H9 (cell line): ENCODE data around the gene NEMP1. TPM values are rescaled to one million over a fixed set of nuclear protein-coding genes. Genes with fewer than 3 reads are reported as not detected.

Source experiments
- DNase-seq: peaks from one replicate; pipeline ENCODE4 v3.0.0-alpha.2; 2017
- H2AFZ ChIP-seq: one replicate; pipeline ENCODE4 v1.6.1; 2013; ENCODE audit warnings: mild to moderate bottlenecking, low read length, control low read depth, moderate library complexity
- H2AK5ac ChIP-seq: 2 replicates; pipeline ENCODE4 v1.6.1; 2013; ENCODE audit warnings: low read length, control low read depth, mixed read lengths; ENCODE audit not compliant: insufficient read length
- H2BK120ac ChIP-seq: one replicate; pipeline ENCODE4 v1.6.1; 2013; ENCODE audit warnings: low read depth, mild to moderate bottlenecking, low read length, control low read depth, inconsistent platforms; ENCODE audit not compliant: poor library complexity, severe bottlenecking
- H2BK12ac ChIP-seq: 2 replicates; pipeline ENCODE4 v1.6.1; 2013; ENCODE audit warnings: low read length, control low read depth, mixed read lengths, low read depth; ENCODE audit not compliant: insufficient read length
- H2BK15ac ChIP-seq: 2 replicates; pipeline ENCODE4 v1.6.1; 2013; ENCODE audit warnings: low read depth, low read length, control low read depth
- H2BK20ac ChIP-seq: one replicate; pipeline ENCODE4 v1.6.1; 2013; ENCODE audit warnings: low read depth, mild to moderate bottlenecking, low read length, control low read depth, inconsistent platforms; ENCODE audit not compliant: poor library complexity, severe bottlenecking
- H2BK5ac ChIP-seq: 2 replicates; pipeline ENCODE4 v1.6.1; 2013; ENCODE audit warnings: low read length, control low read depth, mixed read lengths; ENCODE audit not compliant: insufficient read length
- H3K14ac ChIP-seq: 2 replicates; pipeline ENCODE4 v1.6.1; 2013; ENCODE audit warnings: low read length, control low read depth; ENCODE audit not compliant: insufficient read depth
- H3K18ac ChIP-seq: 2 replicates; pipeline ENCODE4 v1.6.1; 2013; ENCODE audit warnings: low read depth, mild to moderate bottlenecking, mixed read lengths, low read length, control low read depth; ENCODE audit not compliant: insufficient read length
- H3K23ac ChIP-seq: 2 replicates; pipeline ENCODE4 v1.6.1; 2013; ENCODE audit warnings: low read length, control low read depth, mixed read lengths, low read depth; ENCODE audit not compliant: insufficient read length
- H3K23me2 ChIP-seq: 2 replicates; pipeline ENCODE4 v1.6.1; 2013; ENCODE audit warnings: low read depth, mild to moderate bottlenecking, mixed read lengths, low read length, control low read depth; ENCODE audit not compliant: insufficient read length, poor library complexity, severe bottlenecking
- H3K27ac ChIP-seq: 2 replicates; pipeline ENCODE4 v1.5.1; 2013; ENCODE audit warnings: low read length, control low read depth, mixed read lengths, low read depth; ENCODE audit not compliant: insufficient read length
- H3K27me3 ChIP-seq: 2 replicates; pipeline ENCODE4 v1.6.1; 2013; ENCODE audit warnings: low read length, control low read depth, inconsistent platforms; ENCODE audit not compliant: insufficient read depth
- H3K4ac ChIP-seq: 2 replicates; pipeline ENCODE4 v1.6.1; 2013; ENCODE audit warnings: low read depth, mild to moderate bottlenecking, control low read depth, inconsistent platforms, low read length, moderate library complexity
- H3K4me1 ChIP-seq: 2 replicates; pipeline ENCODE4 v1.6.1; 2013; ENCODE audit warnings: low read length, control low read depth, inconsistent platforms; ENCODE audit not compliant: insufficient read depth
- H3K4me2 ChIP-seq: 2 replicates; pipeline ENCODE4 v1.6.1; 2013; ENCODE audit warnings: low read length, control low read depth, mixed read lengths; ENCODE audit not compliant: insufficient read length, insufficient read depth
- H3K56ac ChIP-seq: 2 replicates; pipeline ENCODE4 v1.6.1; 2013; ENCODE audit warnings: low read depth, mild to moderate bottlenecking, mixed read lengths, low read length, control low read depth; ENCODE audit not compliant: insufficient read length
- H3K79me1 ChIP-seq: 2 replicates; pipeline ENCODE4 v1.6.1; 2013; ENCODE audit warnings: low read depth, mild to moderate bottlenecking, moderate library complexity, low read length, control low read depth, inconsistent platforms; ENCODE audit not compliant: insufficient read depth, poor library complexity, severe bottlenecking
- H3K79me2 ChIP-seq: 2 replicates; pipeline ENCODE4 v1.6.1; 2013; ENCODE audit warnings: low read length, control low read depth, inconsistent platforms; ENCODE audit not compliant: insufficient read depth
- H3K9ac ChIP-seq: 2 replicates; pipeline ENCODE4 v1.6.1; 2013; ENCODE audit warnings: low read length, control low read depth, mixed read lengths; ENCODE audit not compliant: insufficient read length; ENCODE audit errors: extremely low read depth
- H3K9me3 ChIP-seq: one replicate; pipeline ENCODE4 v1.6.1; 2013; ENCODE audit warnings: low read depth, low read length, inconsistent platforms; ENCODE audit not compliant: control insufficient read depth
- H3T11ph ChIP-seq: one replicate; pipeline ENCODE4 v1.6.1; 2013; ENCODE audit warnings: mild to moderate bottlenecking, low read length, control low read depth, inconsistent platforms
- H4K20me1 ChIP-seq: one replicate; pipeline ENCODE4 v1.6.1; 2013; ENCODE audit not compliant: control insufficient read depth, insufficient read length, insufficient read depth
- H4K5ac ChIP-seq: 2 replicates; pipeline ENCODE4 v1.6.1; 2013; ENCODE audit warnings: low read depth, mild to moderate bottlenecking, mixed read lengths, low read length, control low read depth; ENCODE audit not compliant: insufficient read length
- H4K8ac ChIP-seq: replicated peaks from 2 replicates; pipeline ENCODE4 v1.6.1; 2013; ENCODE audit warnings: low read length, control low read depth, mixed read lengths, low read depth; ENCODE audit not compliant: insufficient read length
- H4K91ac ChIP-seq: 2 replicates; pipeline ENCODE4 v1.6.1; 2013; ENCODE audit warnings: low read depth, mild to moderate bottlenecking, moderate library complexity, mixed read lengths, low read length, control low read depth; ENCODE audit not compliant: insufficient read length
- H3K27ac Mint-ChIP-seq, 3 experiments: 2 replicates in 2 of 3; 3 replicates in 1 of 3; pipeline ENCODE4 v1.8.0; 2020 to 2021; ENCODE audit warnings: mixed read lengths in 3 of 3, mild to moderate bottlenecking in 1 of 3, moderate library complexity in 1 of 3
- H3K27me3 Mint-ChIP-seq: 2 replicates; pipeline ENCODE4 v1.8.0; 2021; ENCODE audit warnings: low read depth, mild to moderate bottlenecking, moderate library complexity, mixed read lengths
- H3K36me3 Mint-ChIP-seq, 3 experiments: 2 replicates in 2 of 3; 3 replicates in 1 of 3; pipeline ENCODE4 v1.8.0; 2020 to 2021; ENCODE audit warnings: low read depth in 3 of 3, mixed read lengths in 3 of 3; ENCODE audit not compliant: insufficient read depth in 1 of 3
- H3K4me1 Mint-ChIP-seq, 2 experiments: 2 replicates each; pipeline ENCODE4 v1.8.0; 2020; ENCODE audit warnings: mixed read lengths in 2 of 2
- H3K4me3 Mint-ChIP-seq, 2 experiments: 2 replicates in 1 of 2; 3 replicates in 1 of 2; pipeline ENCODE4 v1.8.0; 2020 to 2021; ENCODE audit warnings: mild to moderate bottlenecking in 2 of 2, mixed read lengths in 2 of 2, moderate library complexity in 1 of 2
- H3K9me3 Mint-ChIP-seq, 2 experiments: 2 replicates in 1 of 2; 3 replicates in 1 of 2; pipeline ENCODE4 v1.8.0; 2020; ENCODE audit warnings: mild to moderate bottlenecking in 2 of 2, mixed read lengths in 2 of 2, moderate library complexity in 1 of 2
- CTCF ChIP-seq: fragments of 200-600 bp; sonication (generic); conservative IDR thresholded peaks from 3 replicates; pipeline ENCODE4 v1.8.0; 2021; ENCODE audit warnings: antibody characterized with exemption, mild to moderate bottlenecking
- WGBS: extraction: QIAGEN DNeasy Blood & Tissue Kit; methylation state at CpG from one replicate; pipeline ENCODE4 v1.1.7; 2013; ENCODE audit warnings: missing lambda C conversion rate, low lambda C conversion rate, mixed read lengths; ENCODE audit not compliant: insufficient read length; ENCODE audit errors: extremely low coverage; 5-methylcytosine and 5-hydroxymethylcytosine counted together
- total RNA-seq: library from RNA; stranded (reverse); gene quantifications from 2 replicates; pipeline ENCODE4 v1.2.1, GENCODE V29; 2021

The NEMP1 gene
- total RNA-seq, 1 experiment from 2014 or later: 50.1 TPM

- H3K27ac ChIP-seq: no peak overlapping the region
- no peaks in the 10 kb centered on the region for H3K79me1 ChIP-seq
- Mint-ChIP-seq H3K27me3 (no peaks in the 10 kb centered on the region), H3K27ac (peak overlapping the region in 2 of 3 experiments; percentile 44 to 72; a peak in 2 of 7 replicates), H3K4me1 (no peaks in the 10 kb centered on the region; a peak in 1 of 4 replicates), H3K9me3 (no peaks in the 10 kb centered on the region), H3K36me3 (peaks cover 2 to 55% (median 53%) of the 10 kb centered on the region in 3 experiments), H3K4me3 (no peak overlapping the region)
- no CpG with 5 or more reads among the region's 15 CpGs for WGBS
- H3K18ac ChIP-seq: peak overlapping the region; percentile 28
- DNase-seq: no peak
- H4K20me1 ChIP-seq: no peaks in the 10 kb centered on the region
- no peak overlapping the region for H3K4me2 ChIP-seq
- H2BK20ac ChIP-seq: no peak overlapping the region
- H2BK5ac ChIP-seq: no peak overlapping the region
- H3K9me3 ChIP-seq: no peaks in the 10 kb centered on the region
- H2BK120ac ChIP-seq: no peak overlapping the region
- no peak overlapping the region for H4K5ac ChIP-seq
- H3T11ph ChIP-seq: no peak overlapping the region
- no peaks in the 10 kb centered on the region for H3K79me2 ChIP-seq
- H3K9ac ChIP-seq: no peak overlapping the region
- no peak for TF ChIP-seq CTCF
- H4K8ac ChIP-seq: no peak overlapping the region
- no peak overlapping the region for H2BK12ac ChIP-seq
- no peak overlapping the region for H3K4ac ChIP-seq
- H4K91ac ChIP-seq: no peak overlapping the region
- no peaks in the 10 kb centered on the region for H3K23me2 ChIP-seq
- no peak overlapping the region for H3K23ac ChIP-seq
- H3K4me1 ChIP-seq: no peaks in the 10 kb centered on the region
- no peaks in the 10 kb centered on the region for H3K27me3 ChIP-seq
- H2AK5ac ChIP-seq: no peak overlapping the region
- H2BK15ac ChIP-seq: no peak overlapping the region
- H2AFZ ChIP-seq: no peak overlapping the region
- no peak overlapping the region for H3K14ac ChIP-seq
- no peak overlapping the region for H3K56ac ChIP-seq
Observed at GRCh38 chr12:57101892-57102695, 23.5 kb upstream of the NEMP1 start.
